HG03064 (cell line): ENCODE measurements around the gene METTL25B.

Experiments
- ATAC-seq: cut with Tn5 transposase; IDR thresholded peaks from one replicate; pipeline ENCODE4 v1.9.1; 2021; ENCODE audit warnings: low read depth; ENCODE audit not compliant: unreplicated experiment

Gene METTL25B

GRCh38 chr1:156727926-156728598 lies at the start of gene METTL25B:
Gene METTL25B, plus strand, starts transcription at chr1:156728469. Its CDS starts 636 bp downstream, at chr1:156729105.
- ATAC-seq = peak; percentile 44

GRCh38 chr1:156680056-156680455 lies 48.2 kb upstream of the METTL25B start:
- no peak for ATAC-seq

GRCh38 chr1:156681196-156681960 lies 46.9 kb upstream of the METTL25B start:
- ATAC-seq = no peak

GRCh38 chr1:156682166-156682890 lies 45.9 kb upstream of the METTL25B start:
- ATAC-seq = no peak

- no peak for ATAC-seq
These were observed 44.0 kb upstream of the METTL25B start for GRCh38 chr1:156684227-156684782.

GRCh38 chr1:156689035-156689952 lies 39.0 kb upstream of the METTL25B start:
- ATAC-seq = no peak

- no peak for ATAC-seq
These were observed 38.2 kb upstream of the METTL25B start for GRCh38 chr1:156689953-156690674.

GRCh38 chr1:156690675-156691036 lies 37.6 kb upstream of the METTL25B start:
- no peak for ATAC-seq

GRCh38 chr1:156691191-156691590 lies 37.1 kb upstream of the METTL25B start:
- ATAC-seq = no peak

GRCh38 chr1:156691665-156692440 lies 36.4 kb upstream of the METTL25B start:
- no peak for ATAC-seq

- no peak for ATAC-seq
These were observed 35.8 kb upstream of the METTL25B start for GRCh38 chr1:156692441-156692924.

GRCh38 chr1:156692925-156693847 lies 35.1 kb upstream of the METTL25B start:
- no peak for ATAC-seq

GRCh38 chr1:156693848-156694689 lies 34.2 kb upstream of the METTL25B start:
- no peak for ATAC-seq

- no peak for ATAC-seq
These were observed 33.6 kb upstream of the METTL25B start for GRCh38 chr1:156694690-156694962.

GRCh38 chr1:156696755-156697154 lies 31.5 kb upstream of the METTL25B start:
- ATAC-seq = no peak

- ATAC-seq = no peak
These were observed 30.8 kb upstream of the METTL25B start for GRCh38 chr1:156697481-156697880.

- ATAC-seq = no peak
These were observed 29.3 kb upstream of the METTL25B start for GRCh38 chr1:156698995-156699394.
